Amniotic stem cell (primary cell): ENCODE results near the gene PLEKHA6.

Experiments
- DNase-seq: peaks from one replicate; lab custom pipeline; 2025; lab: John Stamatoyannopoulos, UW

Gene PLEKHA6

GRCh38 chr1:204286315-204286714 lies 73.4 kb downstream of the PLEKHA6 start:
- no peak for DNase-seq

GRCh38 chr1:204285436-204286305 lies 74.1 kb downstream of the PLEKHA6 start:
- DNase-seq: no peak

DNA sequence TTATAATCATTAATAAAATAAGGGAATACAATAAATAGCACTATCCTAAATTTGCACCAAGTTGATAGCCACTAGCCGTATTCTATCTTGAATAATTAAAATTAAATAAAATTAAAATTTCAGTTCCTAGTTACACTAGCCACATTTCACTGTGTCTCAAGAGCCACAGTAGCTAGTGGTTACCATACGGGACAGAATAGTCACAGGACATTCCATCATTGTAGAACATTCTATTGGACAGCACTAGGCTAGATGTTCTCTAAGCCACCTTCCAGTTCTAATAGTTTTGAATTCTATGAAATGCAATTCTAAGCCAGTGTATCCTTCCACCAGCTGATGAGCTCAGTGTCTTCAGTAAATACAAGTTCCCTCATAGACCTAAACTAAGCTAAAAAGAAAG lies 74.8 kb downstream of the PLEKHA6 start:
- DNase-seq: no peak

- DNase-seq: no peak
These were observed 75.7 kb downstream of the PLEKHA6 start for GRCh38 chr1:204283711-204284651.

GRCh38 chr1:204282761-204283221 lies 76.9 kb downstream of the PLEKHA6 start:
- no peak for DNase-seq

- DNase-seq: no peak
These were observed 79.4 kb downstream of the PLEKHA6 start for GRCh38 chr1:204280099-204280961.

- DNase-seq: no peak
These were observed 80.8 kb downstream of the PLEKHA6 start for GRCh38 chr1:204278958-204279357.

DNA sequence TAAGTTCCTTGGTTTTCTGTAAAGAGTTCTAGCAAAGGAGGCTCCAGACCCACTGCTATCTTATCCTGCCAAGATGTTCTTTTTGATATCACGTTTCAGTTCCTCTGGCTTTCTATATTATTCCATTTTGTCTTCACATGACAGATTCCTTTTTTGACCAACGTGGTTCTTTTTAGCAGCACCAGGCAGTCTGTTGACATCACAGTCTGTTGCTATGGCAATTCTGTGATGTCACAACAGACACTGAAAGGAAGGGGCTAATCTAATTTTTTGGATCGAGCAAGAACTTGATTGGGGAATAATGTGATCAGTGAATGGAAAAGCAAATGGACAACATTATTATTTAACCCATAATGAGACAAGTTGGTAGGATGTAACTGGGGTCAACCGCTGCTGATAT lies 81.5 kb downstream of the PLEKHA6 start:
- DNase-seq: no peak

- no peak for DNase-seq
These were observed 82.0 kb downstream of the PLEKHA6 start for GRCh38 chr1:204277563-204278219.

- DNase-seq: no peak
These were observed 83.9 kb downstream of the PLEKHA6 start for GRCh38 chr1:204275695-204276370.

DNA sequence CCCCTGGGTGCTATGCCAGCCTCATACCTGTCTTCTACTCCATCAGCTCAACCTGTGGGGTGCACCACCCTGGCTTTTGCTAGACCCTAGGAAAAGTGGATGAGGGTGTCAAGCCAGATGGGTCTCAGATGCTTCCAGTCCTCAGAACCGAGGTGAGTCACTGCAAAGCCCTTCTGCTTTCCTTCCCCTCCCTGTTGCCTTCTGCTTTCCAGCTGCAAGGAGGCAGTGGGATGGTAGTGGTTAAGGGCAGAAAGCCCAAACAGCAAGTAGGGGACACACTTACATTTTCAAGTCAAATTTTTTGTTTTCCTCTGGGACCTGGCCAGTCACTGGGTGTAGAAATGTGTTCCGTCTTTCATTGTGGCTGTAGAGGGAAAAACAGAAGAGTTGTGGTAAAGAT lies 85.3 kb downstream of the PLEKHA6 start:
- no peak for DNase-seq

DNA sequence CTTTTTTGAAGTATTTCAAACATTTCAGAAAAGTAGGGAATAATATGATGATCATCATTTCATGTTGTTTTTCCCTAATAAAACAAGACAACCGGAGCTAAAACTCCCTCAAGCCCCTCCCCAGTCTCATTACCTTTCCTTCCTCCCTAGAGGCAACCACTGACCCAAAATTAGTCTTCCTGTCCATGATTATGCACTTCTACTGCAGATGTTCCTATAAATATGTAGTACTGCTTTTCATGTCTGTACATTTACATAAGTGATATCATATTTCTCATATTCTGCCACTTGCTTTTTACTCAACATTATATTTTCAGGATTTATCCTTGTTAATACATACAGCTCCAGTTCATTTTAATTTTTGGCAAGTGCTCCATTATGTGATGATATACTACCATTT lies 87.2 kb downstream of the PLEKHA6 start:
- no peak for DNase-seq

GRCh38 chr1:204271970-204272369 lies 87.8 kb downstream of the PLEKHA6 start:
- DNase-seq: no peak

- DNase-seq: no peak
These were observed 91.6 kb downstream of the PLEKHA6 start for GRCh38 chr1:204268101-204268500.

- DNase-seq: no peak
These were observed 92.5 kb downstream of the PLEKHA6 start for GRCh38 chr1:204267191-204267601.

GRCh38 chr1:204266504-204267034 lies 93.2 kb downstream of the PLEKHA6 start:
- DNase-seq: no peak

DNA sequence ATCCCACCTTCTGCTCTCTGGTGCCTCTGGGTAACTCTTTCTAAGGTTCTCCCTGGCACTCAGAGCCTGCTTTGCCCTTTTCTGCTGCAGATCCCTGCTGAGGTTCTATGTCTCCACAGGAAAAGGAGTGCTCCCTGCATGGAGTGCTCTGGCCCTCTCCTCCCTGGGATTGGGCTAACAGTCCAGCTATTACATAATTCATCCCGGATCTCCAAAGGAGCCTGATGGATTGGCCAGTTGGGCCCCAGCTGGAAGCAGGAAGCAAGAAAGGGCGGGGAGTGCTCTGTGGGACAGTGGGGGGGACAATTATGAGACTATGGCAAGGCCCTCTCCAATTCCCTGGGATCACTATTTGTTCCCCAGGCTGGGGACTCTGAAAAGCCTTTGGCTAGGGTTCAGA lies 94.1 kb downstream of the PLEKHA6 start:
- DNase-seq: no peak

DNA sequence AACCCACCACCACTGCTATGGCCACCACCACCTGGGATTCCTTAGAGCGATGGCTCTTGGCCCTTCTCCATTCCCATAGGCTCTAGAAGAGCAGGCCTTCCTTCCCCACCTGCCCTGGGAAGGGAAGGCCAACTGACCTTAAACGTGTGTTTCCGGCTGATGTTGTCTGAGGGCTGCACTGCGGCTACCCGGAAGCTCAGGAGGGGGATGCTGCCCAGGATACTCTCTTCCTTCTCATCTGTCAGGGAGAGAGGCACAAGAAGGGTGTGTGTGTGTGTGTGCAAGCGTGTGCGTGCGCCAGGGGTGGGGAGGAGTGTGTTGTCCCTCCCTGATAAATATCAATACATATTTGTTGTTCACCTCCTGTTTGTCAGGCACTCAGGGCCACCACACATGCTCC lies 94.9 kb downstream of the PLEKHA6 start:
- DNase-seq: no peak

- no peak for DNase-seq
These were observed 96.3 kb downstream of the PLEKHA6 start for GRCh38 chr1:204263254-204263910.
